ENCODE data around the gene NIN. TPM values are rescaled to one million over a fixed set of nuclear protein-coding genes. Genes with fewer than 3 reads are reported as not detected.

The NIN gene
- polyA plus RNA-seq, 1 experiment = 26.9 TPM

DNA sequence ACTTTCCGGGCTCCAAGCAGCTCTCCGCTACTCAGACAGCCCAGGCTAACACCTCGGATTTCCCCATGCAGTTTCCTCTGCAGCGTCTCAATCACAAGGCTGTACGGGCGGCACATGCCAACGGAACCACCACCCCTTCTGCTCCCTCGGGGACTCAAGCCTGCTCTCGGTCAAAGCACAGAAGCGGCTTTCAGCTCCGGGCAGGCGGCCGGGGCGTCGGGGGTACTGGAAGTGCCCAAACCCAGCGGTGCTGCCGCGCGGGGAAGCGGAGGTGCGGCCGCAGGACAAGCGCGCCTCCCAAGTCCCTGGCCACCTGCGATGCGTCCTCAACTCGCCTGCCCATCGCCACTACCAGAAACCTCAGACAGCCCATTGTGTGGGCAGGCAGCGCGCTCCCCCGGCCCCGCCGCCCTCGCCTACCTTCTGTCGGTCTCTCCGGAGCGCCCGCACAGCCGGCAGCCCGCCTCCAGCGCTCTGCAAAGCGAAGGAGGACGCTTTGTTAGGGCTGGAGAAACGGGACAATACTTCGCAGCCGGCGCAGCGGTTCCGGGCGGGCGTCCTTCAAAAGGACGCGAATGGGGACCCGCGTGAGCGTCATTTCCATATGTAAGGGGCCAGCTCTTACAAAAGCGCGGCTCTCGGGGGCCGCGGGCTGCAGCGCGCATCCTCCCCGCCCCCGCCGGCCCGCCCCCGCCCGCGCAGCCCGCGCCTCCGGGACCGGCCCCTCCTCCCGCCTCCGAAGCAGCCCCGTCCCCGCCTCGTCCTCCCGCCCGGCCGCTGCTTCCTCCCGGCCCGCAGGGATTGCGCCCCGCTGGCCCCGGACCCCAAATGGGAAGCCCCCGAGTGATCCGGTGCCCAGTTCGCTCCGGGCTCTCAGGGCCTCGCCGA, 674 bp downstream of the NIN start:
- CTCF ChIA-PET = interaction anchor here (0.9 to 3.7 kb wide), 2 partner anchors 31 to 55 kb away, joined by 3 to 32 read pairs; no protein-coding TSS in a partner anchor
- no peaks in the 10 kb centered on the region for H3K27me3 ChIP-seq (ENCODE audit: control insufficient read depth, insufficient read depth, low read length)
- H3K27ac ChIP-seq (ENCODE audit: low read depth, low read length) = peak overlapping the region; percentile 39
- peak overlapping the region; percentile 79 for H3K4me3 ChIP-seq (ENCODE audit: low read depth, low read length)
- POLR2A ChIA-PET = interaction anchor here (1.0 to 1.6 kb wide), 3 partner anchors 16 to 30 kb away, joined by 3 read pairs; no protein-coding TSS in a partner anchor
- no peaks in the 10 kb centered on the region for H3K9me3 ChIP-seq (ENCODE audit: control insufficient read depth, insufficient read depth, low read length)
- TF ChIP-seq, protein P1, sequence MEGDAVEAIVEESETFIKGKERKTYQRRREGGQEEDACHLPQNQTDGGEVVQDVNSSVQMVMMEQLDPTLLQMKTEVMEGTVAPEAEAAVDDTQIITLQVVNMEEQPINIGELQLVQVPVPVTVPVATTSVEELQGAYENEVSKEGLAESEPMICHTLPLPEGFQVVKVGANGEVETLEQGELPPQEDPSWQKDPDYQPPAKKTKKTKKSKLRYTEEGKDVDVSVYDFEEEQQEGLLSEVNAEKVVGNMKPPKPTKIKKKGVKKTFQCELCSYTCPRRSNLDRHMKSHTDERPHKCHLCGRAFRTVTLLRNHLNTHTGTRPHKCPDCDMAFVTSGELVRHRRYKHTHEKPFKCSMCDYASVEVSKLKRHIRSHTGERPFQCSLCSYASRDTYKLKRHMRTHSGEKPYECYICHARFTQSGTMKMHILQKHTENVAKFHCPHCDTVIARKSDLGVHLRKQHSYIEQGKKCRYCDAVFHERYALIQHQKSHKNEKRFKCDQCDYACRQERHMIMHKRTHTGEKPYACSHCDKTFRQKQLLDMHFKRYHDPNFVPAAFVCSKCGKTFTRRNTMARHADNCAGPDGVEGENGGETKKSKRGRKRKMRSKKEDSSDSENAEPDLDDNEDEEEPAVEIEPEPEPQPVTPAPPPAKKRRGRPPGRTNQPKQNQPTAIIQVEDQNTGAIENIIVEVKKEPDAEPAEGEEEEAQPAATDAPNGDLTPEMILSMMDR (IDR thresholded peaks at IDR 0.05; ENCODE audit: low read depth, low read length) = no peak
- DNase-seq (ENCODE audit: low read depth, low spot score) = no peak

DNA sequence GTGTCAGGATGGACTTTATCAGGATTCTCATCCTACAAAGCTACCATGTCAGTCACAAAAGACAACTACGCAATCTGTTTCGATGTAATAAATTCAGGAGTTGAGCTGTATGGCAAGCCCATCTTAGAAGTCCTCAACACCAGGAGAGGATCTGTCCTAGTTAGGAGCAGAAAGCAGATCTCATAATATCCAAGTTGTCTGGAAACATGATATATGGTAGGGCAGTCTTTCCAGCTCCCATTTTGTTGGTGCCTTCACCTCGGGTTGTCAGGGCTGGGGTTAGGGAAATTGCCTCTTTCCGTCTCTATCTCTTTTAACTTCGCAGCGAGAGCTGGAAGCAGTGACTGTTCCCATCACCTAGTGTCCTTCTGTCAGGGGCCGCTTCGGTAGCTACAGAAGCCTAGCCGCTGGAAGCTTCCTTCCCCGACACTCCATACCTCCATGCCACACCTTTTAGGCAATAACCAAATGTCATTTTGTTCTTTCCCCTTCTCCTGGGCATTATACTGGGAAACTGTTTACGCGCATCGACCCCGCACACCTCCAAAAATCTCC, 1.4 kb downstream of the NIN start:
- POLR2A ChIA-PET = interaction anchor here (0.6 to 1.6 kb wide), 3 partner anchors 17 to 36 kb away, joined by 3 read pairs; no protein-coding TSS in a partner anchor
- no peak for DNase-seq (ENCODE audit: low read depth, low spot score)
- H3K27ac ChIP-seq (ENCODE audit: low read depth, low read length) = no peak overlapping the region
- TF ChIP-seq, protein P1 (IDR thresholded peaks at IDR 0.05; ENCODE audit: low read depth, low read length) = no peak
- no peaks in the 10 kb centered on the region for H3K27me3 ChIP-seq (ENCODE audit: control insufficient read depth, insufficient read depth, low read length)
- peak overlapping the region; percentile 79 for H3K4me3 ChIP-seq (ENCODE audit: low read depth, low read length)
- H3K9me3 ChIP-seq (ENCODE audit: control insufficient read depth, insufficient read depth, low read length) = no peaks in the 10 kb centered on the region
- CTCF ChIA-PET = interaction anchor here (0.9 to 3.7 kb wide), 2 partner anchors 32 to 54 kb away, joined by 3 to 32 read pairs; no protein-coding TSS in a partner anchor

DNA sequence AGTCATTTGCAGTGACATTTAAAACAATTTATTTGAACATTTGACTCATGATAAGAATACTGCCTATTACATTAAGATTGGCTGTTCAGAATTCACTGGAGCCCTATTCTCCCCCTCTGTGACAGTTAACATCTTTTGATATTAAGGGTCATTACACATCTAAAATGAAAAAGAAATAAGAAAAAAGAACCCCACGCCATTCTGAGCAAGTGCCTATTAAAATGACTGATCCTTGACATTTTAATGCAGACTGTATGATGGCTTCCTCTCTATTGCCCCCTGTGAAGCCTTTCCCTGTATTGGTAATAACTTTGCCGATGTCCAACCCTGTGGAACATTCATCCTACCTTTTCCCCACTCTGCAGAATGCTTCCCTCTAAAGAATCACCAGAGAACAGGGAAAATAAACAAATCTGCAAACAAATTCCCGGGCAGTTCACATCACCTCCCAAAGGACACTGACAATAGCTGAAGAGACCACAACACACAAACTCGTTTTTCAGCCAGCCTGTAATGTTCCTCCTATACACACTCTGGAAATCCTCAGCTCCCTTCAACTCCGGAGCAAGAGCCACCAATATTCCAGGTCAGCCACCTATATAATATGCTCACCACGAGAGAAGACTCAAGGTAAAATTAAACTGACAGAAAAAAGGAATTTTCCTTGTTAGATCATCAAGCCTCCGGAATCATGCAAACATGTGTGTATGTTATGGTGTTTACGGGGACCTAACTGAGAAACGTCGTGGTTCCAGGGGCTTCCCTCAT, 2.1 kb downstream of the NIN start:
- TF ChIP-seq, protein P1 (IDR thresholded peaks at IDR 0.05; ENCODE audit: low read depth, low read length) = 0 out of 2 replicates have a peak, but pooled peaks have one; percentile 9
- no peaks in the 10 kb centered on the region for H3K9me3 ChIP-seq (ENCODE audit: control insufficient read depth, insufficient read depth, low read length)
- DNase-seq (ENCODE audit: low read depth, low spot score) = no peak
- H3K27me3 ChIP-seq (ENCODE audit: control insufficient read depth, insufficient read depth, low read length) = no peaks in the 10 kb centered on the region
- H3K4me3 ChIP-seq (ENCODE audit: low read depth, low read length) = peak overlapping the region; percentile 79
- ChIA-PET CTCF (interaction anchor here (0.9 to 3.7 kb wide), 3 partner anchors 33 to 55 kb away, joined by 3 to 32 read pairs (median 3); no protein-coding TSS in a partner anchor), POLR2A (interaction anchor here (0.6 to 1.6 kb wide), 3 partner anchors 18 to 35 kb away, joined by 3 read pairs; no protein-coding TSS in a partner anchor)
- H3K27ac ChIP-seq (ENCODE audit: low read depth, low read length) = no peak overlapping the region

DNA sequence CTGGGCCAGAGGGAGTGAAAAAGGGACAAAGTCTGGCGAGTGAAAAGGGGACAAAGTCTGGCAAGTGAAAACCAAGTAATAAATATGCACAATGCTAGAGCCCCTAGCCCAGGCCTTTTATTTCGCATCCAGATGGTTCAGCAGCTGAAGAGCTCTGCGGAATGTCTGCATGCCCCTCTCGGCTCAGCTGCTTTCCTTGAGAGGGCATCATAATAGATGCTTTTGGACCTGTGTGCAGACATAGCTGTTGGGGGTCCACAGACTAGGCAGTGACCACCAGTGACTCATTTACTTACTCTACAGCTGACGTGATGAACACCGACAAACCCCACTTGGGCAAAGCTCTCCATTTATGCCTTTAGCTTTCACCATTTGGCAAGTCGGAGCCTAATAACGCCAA, 4.3 kb downstream of the NIN start:
- Histone ChIP-seq H3K27ac (ENCODE audit: low read depth, low read length) (no peak overlapping the region), H3K9me3 (ENCODE audit: control insufficient read depth, insufficient read depth, low read length) (no peaks in the 10 kb centered on the region), H3K4me3 (ENCODE audit: low read depth, low read length) (no peak overlapping the region), H3K27me3 (ENCODE audit: control insufficient read depth, insufficient read depth, low read length) (no peaks in the 10 kb centered on the region)
- ChIA-PET CTCF (interaction anchor here (1.6 kb wide), 1 partner anchor 34 kb away, joined by 8 read pairs; no protein-coding TSS in a partner anchor), POLR2A (no interaction called here)
- TF ChIP-seq, protein P1 (IDR thresholded peaks at IDR 0.05; ENCODE audit: low read depth, low read length) = no peak
- no peak for DNase-seq (ENCODE audit: low read depth, low spot score)
